ENCODE data around the gene RAPGEF4.
"Not testable (repeated sequence)": the region's sequence is repeated elsewhere in the genome, so short reads cannot be mapped to it uniquely, and the experiment has no call there.

The RAPGEF4 gene

DNA sequence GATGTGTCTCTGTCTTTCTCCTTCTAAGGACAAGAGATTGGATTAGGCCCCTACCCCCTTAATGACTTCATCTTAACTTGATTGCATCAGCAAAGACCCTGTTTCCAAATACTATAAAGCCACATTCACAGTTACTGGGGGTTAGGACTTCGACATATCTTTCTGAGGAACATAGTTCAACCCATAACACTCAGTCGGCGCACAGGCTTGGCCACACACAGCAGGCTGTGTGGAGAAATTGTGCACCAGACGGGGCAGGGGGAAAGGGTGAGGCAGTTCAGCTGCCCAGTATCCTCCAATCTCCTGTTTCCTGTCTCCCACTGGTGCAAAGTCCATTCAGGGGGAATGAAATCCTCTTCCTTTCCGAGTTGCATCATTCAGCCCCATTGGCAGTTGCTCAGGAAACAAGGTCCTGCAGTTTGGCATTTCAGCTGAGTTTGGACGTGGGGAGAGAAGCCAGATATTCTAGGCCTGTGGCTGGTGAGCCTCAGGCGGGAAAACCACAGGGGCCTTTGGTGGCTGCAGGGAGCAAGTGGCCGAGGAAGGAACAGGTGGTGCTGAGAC lies 9.4 kb upstream of the RAPGEF4 start:
- no peak for DNase-seq

GRCh38 chr2:172730411-172730810 lies 5.2 kb upstream of the RAPGEF4 start:
- no peak for DNase-seq

DNA sequence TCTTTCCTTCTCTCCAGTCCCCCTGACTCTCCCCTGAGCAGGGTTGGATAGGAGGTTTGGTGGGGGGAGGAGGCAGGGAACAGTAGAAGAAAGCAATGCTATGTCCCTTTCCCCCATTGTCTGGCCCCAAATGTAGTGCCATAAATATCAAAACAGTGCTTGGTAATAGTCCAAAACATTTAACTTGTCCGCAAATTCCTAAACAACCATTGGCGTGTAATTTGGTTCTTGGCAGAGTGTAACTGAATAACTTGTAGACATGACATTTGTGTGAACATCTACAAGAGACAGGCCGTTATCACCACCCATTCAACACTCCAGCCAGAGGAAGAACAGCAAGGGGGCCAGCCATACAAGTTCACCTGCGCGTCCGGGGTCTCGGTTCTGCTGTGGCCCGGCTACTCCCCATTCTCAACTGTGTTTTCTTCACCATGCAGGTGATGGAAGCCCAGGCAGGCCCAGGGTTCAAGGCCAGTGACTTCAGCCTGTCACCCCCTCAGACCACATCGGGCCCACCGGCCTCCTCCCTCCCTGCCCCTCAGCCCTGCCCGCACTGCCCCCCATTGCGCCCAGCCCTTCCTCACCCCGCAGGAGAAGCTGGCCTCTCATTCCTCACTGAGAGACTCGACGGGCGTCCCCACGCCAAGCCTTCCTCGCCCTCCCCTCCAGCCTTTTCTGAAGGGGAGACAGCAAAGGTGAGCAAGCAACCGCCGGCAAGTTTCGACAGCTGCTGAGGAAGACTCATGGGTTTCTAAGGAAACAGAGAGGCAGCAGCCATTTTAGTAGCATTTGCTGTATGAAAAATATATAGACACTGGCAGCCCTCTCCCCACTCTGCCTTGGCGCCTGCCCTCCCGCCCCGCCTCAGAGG lies 699 bp upstream of the RAPGEF4 start:
- no peak for DNase-seq

DNA sequence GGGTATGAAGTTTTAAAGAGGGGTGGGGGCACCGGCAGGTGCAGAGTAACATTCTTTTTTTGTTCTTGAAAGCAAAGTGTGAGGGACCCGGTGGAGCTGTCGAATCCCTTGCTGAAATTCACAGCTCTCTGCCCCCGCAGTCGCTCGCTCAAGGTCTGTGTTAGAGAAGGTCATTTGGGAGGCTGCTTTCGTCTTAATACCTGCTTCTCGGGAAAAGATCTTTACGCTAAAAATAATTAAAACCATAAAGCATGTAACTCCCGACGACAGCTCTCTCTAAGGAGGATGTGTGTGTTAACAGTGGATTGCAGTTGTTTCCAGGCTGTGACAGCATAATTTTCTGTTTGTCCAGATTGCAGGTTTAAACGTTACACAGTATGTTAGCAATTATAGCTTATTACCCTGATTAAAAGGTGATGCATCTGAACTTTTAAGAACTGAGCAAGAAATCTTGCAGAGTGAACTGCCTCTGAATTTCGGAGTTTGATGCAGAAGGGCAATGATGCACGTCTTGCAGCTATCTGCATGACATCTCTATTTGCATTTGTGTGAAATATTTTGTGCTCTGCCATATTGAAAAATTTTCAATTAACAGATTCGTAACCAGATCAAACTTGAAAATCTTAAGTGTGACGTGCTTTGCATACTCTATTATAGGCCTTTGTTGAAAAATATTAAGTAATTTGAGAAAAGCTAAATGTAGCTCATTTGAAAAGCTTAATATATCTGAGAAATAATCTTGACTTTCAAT lies 954 bp downstream of the RAPGEF4 start:
- DNase-seq, result no peak

DNA sequence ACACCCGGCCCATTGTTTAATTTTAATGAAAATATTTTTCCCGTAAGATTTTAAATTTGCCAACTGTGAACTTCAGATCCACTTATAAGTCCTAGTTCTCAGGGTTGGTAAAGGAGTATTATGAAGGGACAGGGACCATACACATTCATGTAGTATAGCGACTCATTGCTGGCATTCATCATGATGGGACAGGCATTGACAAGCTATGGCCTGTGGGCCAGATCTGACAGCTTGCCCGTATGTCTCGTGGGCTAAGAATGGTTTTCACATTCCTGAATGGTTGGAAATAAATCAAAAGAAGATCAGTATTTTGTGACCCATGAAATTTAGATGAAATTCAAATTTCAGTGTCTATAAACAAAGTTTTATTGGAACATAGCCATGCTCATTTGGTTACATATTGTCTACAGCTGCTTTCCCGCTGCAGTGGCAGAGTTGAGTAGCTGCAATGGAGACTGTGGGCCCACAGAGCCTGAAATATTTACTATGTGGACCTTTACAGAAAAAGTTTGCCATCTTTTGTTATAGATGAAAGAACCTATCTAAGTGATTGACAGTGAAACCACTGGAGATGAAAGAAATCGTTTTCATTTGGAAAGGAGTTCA lies 4.1 kb downstream of the RAPGEF4 start:
- no peak for DNase-seq

DNA sequence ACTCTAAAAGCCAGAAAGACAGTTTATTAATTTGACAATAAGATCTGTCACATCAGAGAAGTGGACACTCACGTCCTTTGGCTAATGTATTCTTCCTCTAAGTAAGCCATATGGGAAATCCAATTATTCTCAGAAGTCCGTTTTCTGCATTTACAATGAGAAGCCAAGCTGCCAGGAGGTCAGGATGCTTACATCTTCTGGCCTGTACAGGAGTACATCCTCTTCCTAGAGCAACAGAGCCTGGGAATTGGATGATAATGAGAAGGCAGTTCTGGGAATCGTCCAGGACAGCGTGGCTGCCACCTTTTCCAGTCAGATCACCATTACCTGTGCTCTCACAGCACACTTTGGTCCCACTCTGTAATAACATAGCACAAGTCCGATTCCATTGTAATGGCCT lies 5.2 kb downstream of the RAPGEF4 start:
- no peak for DNase-seq

GRCh38 chr2:172742931-172743540 lies 7.4 kb downstream of the RAPGEF4 start:
- DNase-seq, result no peak

DNA sequence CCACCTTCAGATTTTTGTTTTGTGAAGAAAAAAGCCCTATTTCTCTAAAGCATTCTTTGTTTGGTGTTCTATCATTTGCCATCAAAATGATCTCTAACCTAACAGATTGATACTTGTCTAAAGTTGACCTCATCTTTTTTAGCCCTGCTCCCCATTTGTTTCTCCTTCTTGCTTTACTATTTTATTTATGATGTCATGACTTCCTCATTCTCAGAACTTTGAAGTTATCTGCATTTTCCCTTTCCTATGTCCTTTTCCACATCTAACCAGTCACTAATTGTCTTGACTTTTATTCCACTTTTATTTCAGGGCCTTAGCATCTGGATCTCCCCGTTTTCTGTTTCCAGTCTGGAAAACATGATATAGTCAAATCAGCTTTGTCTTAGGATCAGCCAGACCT lies 8.3 kb downstream of the RAPGEF4 start:
- no peak for DNase-seq

DNA sequence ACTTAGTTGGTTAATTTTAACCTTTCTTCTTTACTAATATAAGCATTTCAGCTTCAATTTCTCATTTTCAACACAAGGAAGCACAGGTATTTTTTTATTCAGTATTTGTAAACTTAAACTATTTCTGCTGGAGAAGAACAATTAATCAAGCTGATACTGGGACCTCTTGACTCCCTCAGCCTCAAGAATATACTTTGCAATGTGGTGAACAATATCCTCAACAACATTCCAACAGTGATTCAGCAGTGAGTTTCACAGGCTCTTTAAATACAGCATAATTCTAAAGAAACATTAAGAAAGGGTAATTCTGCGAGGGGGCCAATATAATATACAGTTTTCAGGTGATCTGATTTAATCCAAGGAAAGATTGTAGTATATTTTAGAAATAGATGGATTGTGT lies 10.0 kb downstream of the RAPGEF4 start:
- DNase-seq, result no peak

DNA sequence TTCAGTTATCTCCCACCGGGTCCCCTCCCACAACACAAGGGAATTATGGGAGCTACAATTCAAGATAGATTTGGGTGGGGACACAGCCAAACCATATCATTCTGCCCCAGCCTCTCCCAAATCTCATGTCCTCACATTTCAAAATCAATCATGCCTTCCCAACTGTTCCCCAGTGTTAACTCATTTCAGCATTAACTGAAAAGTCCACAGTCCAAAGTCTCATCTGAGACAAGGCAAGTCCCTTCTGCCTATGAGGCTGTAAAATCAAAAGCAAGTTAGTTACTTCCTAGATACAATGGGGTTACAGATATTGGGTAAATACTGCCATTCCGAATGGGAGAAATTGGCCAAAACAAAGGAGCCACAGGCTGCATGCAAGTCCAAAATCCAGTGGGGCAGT lies 12.9 kb downstream of the RAPGEF4 start:
- DNase-seq, result not testable (repeated sequence)

DNA sequence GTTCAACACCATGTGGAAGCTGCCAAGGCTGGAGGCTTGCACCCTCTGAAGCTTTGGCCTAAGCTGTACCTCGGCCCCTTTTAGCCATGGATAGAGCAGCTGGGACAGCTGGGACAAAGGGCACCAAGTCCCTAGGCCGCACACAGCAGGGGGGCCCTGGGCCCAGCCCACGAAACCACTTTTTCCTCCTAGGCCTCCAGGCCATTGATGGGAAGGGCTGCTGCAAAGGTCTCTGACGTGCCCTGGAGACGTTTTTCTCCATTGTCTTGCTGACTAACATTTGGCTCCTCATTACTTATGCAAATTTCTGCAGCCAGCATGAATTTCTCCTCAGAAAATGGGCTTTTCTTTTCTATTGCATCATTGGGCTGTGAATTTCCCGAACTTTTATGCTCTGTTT lies 13.7 kb downstream of the RAPGEF4 start:
- no peak for DNase-seq

- DNase-seq, result no peak
These were observed 15.9 kb downstream of the RAPGEF4 start for GRCh38 chr2:172751564-172751963.

DNA sequence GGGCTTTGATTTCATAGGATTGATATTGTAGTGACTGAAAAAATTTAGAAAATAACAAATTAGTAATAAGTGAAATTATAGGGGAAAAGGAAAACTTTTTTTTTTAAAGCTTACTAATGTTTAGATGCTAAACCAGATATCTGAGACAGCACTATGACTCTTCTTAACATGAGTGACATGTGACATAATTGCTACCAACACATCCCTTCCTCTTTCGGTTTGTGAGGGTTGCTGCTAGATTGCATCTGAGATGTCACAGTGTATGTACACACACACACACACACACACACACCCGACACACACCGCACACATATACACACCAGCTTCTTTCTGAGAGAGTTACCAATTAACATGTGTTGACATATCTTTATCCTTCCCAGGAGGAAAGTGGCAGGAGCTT lies 18.0 kb downstream of the RAPGEF4 start:
- DNase-seq, result no peak

- no peak for DNase-seq
These were observed 23.8 kb downstream of the RAPGEF4 start for GRCh38 chr2:172759441-172759840.

DNA sequence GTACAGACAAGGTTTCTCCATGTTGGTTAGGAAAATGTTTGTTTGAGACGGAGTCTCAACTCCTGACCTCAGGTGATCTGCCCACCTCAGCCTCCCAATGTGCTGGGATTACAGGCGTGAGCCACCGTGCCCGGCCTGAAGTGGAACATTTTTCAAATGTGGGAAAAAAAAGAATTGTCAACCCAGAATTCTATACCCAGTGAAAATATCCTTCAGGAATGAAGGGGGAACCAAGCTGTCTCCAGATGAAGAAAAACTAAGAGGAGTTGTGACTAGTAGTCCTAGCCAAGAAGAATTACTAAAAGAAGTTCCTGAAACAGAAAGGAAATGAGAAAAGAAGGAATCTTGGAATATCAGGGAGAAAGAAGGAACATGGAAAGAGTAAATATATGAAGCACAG lies 25.7 kb downstream of the RAPGEF4 start:
- DNase-seq, result no peak

DNA sequence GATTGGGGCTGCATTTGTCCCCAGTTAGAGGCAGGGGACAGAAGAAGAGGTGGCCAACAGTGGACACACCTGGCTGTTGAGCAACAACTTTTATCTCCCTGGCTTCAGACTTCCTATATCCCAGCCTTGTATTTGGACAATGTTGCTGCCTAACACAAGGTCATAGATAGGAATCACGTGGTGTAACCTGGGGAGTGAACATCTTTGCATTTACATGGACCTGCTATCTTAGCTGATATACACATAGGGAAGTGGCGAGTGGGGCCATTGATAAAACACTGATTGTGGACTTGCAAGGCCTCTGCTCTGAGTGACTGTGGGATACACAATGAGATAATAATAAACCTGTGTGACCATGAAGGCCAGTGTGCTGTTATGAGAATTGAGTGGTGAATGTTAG lies 26.9 kb downstream of the RAPGEF4 start:
- no peak for DNase-seq

GRCh38 chr2:172763079-172763478 lies 27.4 kb downstream of the RAPGEF4 start:
- DNase-seq, result no peak

DNA sequence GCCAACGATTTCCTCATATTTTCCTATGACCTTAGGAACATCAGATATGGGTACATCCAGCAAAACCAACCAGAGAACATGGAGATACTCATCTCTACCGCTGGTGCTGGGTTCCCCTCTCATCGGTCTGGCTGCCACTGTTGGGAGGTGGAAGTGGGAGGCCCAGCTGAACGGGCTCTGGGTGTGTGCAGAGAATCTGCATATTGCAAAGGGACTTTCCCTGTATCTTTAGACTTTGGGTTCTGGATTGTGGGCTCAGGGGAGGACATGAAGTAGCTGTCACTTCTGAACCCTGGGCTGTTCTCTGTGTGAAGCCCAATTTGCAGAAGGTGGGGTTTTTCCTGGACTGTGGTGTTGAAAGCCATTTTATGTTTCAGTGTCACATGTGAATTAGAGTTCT lies 30.0 kb downstream of the RAPGEF4 start:
- DNase-seq, result no peak

- DNase-seq, result no peak
These were observed 32.8 kb downstream of the RAPGEF4 start for GRCh38 chr2:172768401-172768800.

GRCh38 chr2:172769879-172770278 lies 34.2 kb downstream of the RAPGEF4 start:
- DNase-seq, result no peak

DNA sequence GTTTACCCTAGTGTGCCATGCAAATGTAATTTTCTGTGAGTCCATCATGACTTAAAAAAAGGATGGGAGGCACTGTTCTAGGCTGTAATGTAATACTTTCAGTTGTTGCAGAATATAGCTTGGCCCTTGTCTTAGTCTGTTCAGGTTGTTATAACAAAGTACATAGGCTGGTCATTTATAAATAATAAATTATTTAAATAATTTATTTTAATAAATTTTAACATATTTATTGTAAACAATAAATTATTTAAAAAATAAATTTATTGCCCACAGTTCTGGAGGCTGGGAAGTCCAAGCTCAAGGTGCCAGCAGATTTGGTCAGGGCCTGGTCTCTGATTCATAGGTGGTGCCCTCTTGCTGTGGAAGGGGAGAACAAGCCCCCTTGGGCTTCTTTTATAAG lies 35.2 kb downstream of the RAPGEF4 start:
- DNase-seq, result no peak

- DNase-seq, result no peak
These were observed 37.0 kb downstream of the RAPGEF4 start for GRCh38 chr2:172772633-172773032.

GRCh38 chr2:172774302-172774701 lies 38.7 kb downstream of the RAPGEF4 start:
- no peak for DNase-seq

Measured in midbrain (tissue), 1 donor.